Hepatocyte (in vitro differentiated cells): ENCODE results near the gene ABHD12B. TPM values are rescaled to one million over a fixed set of nuclear protein-coding genes. Genes with fewer than 3 reads are reported as not detected.

Experiments used
- DNase-seq: peaks from one replicate; pipeline ENCODE4 v3.0.0-alpha.2; 2016; ENCODE audit warnings: low spot score
- H2AFZ ChIP-seq: fragments of 200-600 bp; sonication (generic); 2 replicates; pipeline ENCODE4 v1.6.0; 2016; ENCODE audit warnings: antibody characterized with exemption, mild to moderate bottlenecking
- H3K27ac ChIP-seq: fragments of 200-600 bp; sonication (generic); 2 replicates; pipeline ENCODE4 v1.5.1; 2016; ENCODE audit warnings: mild to moderate bottlenecking
- H3K27me3 ChIP-seq: fragments of 200-600 bp; sonication (generic); 2 replicates; pipeline ENCODE4 v1.6.1; 2016
- H3K36me3 ChIP-seq: fragments of 200-600 bp; sonication (generic); replicated peaks from 2 replicates; pipeline ENCODE4 v1.5.1; 2016; ENCODE audit warnings: low read depth; ENCODE audit not compliant: insufficient read depth
- H3K4me1 ChIP-seq: fragments of 200-600 bp; sonication (generic); 2 replicates; pipeline ENCODE4 v1.5.1; 2016; ENCODE audit warnings: mild to moderate bottlenecking, moderate library complexity; ENCODE audit not compliant: insufficient read depth
- H3K4me2 ChIP-seq: fragments of 200-600 bp; sonication (generic); 2 replicates; pipeline ENCODE4 v1.6.0; 2016
- H3K4me3 ChIP-seq: fragments of 200-600 bp; sonication (generic); 2 replicates; pipeline ENCODE4 v1.5.1; 2016; ENCODE audit warnings: mild to moderate bottlenecking
- H3K79me2 ChIP-seq: fragments of 200-600 bp; sonication (generic); 2 replicates; pipeline ENCODE4 v1.6.0; 2017; ENCODE audit warnings: mild to moderate bottlenecking
- H3K9me2 ChIP-seq: fragments of 200-600 bp; sonication (generic); replicated peaks from 2 replicates; pipeline ENCODE4 v1.6.0; 2017; ENCODE audit warnings: mild to moderate bottlenecking; ENCODE audit not compliant: insufficient read depth
- H3K9me3 ChIP-seq: fragments of 200-600 bp; sonication (generic); 2 replicates; pipeline ENCODE4 v1.5.1; 2016; ENCODE audit warnings: low read depth, mild to moderate bottlenecking
- H4K20me1 ChIP-seq: fragments of 200-600 bp; sonication (generic); 2 replicates; pipeline ENCODE4 v1.6.0; 2016; ENCODE audit warnings: mild to moderate bottlenecking; ENCODE audit not compliant: insufficient read depth, poor library complexity, severe bottlenecking
- EZH2 ChIP-seq: fragments of 200-600 bp; sonication (generic); IDR thresholded peaks from 2 replicates; pipeline ENCODE4 v1.6.1; 2016; ENCODE audit warnings: antibody characterized with exemption, mild to moderate bottlenecking, borderline replicate concordance
- EZH2phosphoT487 ChIP-seq: fragments of 200-600 bp; sonication (generic); IDR thresholded peaks from one replicate; pipeline ENCODE4 v1.6.1; 2018; ENCODE audit warnings: antibody characterized with exemption, mild to moderate bottlenecking, low read depth, moderate library complexity; ENCODE audit not compliant: unreplicated experiment, severe bottlenecking
- WGBS: methylation state at CpG from one replicate; pipeline ENCODE4 v1.1.6; 2016; ENCODE audit warnings: low lambda C conversion rate; ENCODE audit errors: missing lambda C conversion rate; 5-methylcytosine and 5-hydroxymethylcytosine counted together
- polyA plus RNA-seq: library from polyadenylated mRNA; unstranded; fragments of >200 nt; fragmentation: Nextera tagmentation; extraction: Ambion mirVana; gene quantifications from 2 replicates; pipeline ENCODE4 v1.2.1, GENCODE V29; 2016
- total RNA-seq: library from RNA; depleted of rRNA; stranded (reverse); fragments of >200 nt; gene quantifications from 2 replicates; pipeline ENCODE4 v1.2.3, GENCODE V29; 2014
- TF ChIP-seq, protein P1 (sequence below): fragments of 200-600 bp; sonication (generic); IDR thresholded peaks from 2 replicates; pipeline ENCODE4 v1.5.1; 2016; ENCODE audit warnings: antibody characterized with exemption, mild to moderate bottlenecking; ENCODE audit not compliant: poor library complexity

The ABHD12B gene
- total and polyA plus RNA-seq, 2 experiments from 2014 or later: not detected

DNA sequence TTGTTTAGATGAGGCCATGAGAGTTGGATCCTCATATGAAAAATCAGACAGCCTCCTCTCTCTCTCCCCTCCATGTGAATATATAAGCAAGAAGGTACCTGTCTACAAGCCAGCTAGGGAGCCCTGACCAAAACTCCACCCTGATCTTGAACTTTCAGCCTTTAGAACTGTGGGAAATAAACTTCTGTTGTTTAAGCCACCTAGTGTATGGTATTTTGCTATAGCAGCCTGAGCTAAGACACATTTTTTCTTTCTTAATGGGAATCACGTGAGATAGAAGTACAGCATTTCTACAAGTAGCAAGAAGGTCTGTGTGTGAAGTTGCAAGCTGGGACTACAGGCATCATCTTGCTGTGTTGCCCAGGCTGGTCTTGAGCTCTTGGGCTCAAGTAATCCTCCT lies 16.3 kb upstream of the ABHD12B start:
- Histone ChIP-seq H3K27ac (no peak overlapping the region), H3K9me2 (no peaks in the 10 kb centered on the region), H4K20me1 (no peaks in the 10 kb centered on the region), H3K4me1 (no peaks in the 10 kb centered on the region), H3K4me2 (no peak overlapping the region), H2AFZ (no peak overlapping the region), H3K36me3 (no peaks in the 10 kb centered on the region), H3K27me3 (no peaks in the 10 kb centered on the region), H3K9me3 (no peaks in the 10 kb centered on the region), H3K4me3 (no peak overlapping the region), H3K79me2 (no peaks in the 10 kb centered on the region)
- 55% methylated on average over 1 of the region's 1 CpG for WGBS
- TF ChIP-seq EZH2phosphoT487: no peak
- TF ChIP-seq, protein P1, sequence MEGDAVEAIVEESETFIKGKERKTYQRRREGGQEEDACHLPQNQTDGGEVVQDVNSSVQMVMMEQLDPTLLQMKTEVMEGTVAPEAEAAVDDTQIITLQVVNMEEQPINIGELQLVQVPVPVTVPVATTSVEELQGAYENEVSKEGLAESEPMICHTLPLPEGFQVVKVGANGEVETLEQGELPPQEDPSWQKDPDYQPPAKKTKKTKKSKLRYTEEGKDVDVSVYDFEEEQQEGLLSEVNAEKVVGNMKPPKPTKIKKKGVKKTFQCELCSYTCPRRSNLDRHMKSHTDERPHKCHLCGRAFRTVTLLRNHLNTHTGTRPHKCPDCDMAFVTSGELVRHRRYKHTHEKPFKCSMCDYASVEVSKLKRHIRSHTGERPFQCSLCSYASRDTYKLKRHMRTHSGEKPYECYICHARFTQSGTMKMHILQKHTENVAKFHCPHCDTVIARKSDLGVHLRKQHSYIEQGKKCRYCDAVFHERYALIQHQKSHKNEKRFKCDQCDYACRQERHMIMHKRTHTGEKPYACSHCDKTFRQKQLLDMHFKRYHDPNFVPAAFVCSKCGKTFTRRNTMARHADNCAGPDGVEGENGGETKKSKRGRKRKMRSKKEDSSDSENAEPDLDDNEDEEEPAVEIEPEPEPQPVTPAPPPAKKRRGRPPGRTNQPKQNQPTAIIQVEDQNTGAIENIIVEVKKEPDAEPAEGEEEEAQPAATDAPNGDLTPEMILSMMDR: peak; percentile 14
- TF ChIP-seq EZH2: no peak
- no peak for DNase-seq

GRCh38 chr14:50856660-50857059 lies 15.2 kb upstream of the ABHD12B start:
- H2AFZ ChIP-seq: no peak overlapping the region
- no peaks in the 10 kb centered on the region for H3K9me3 ChIP-seq
- WGBS: 80% methylated on average over 5 of the region's 5 CpGs
- H3K79me2 ChIP-seq: no peaks in the 10 kb centered on the region
- no peaks in the 10 kb centered on the region for H3K36me3 ChIP-seq
- no peaks in the 10 kb centered on the region for H3K4me1 ChIP-seq
- H3K27me3 ChIP-seq: no peaks in the 10 kb centered on the region
- H4K20me1 ChIP-seq: no peaks in the 10 kb centered on the region
- no peak for DNase-seq
- H3K27ac ChIP-seq: no peak overlapping the region
- TF ChIP-seq EZH2: no peak
- no peak for TF ChIP-seq EZH2phosphoT487
- TF ChIP-seq, protein P1: no peak
- H3K4me2 ChIP-seq: no peak overlapping the region
- H3K4me3 ChIP-seq: no peak overlapping the region
- no peaks in the 10 kb centered on the region for H3K9me2 ChIP-seq

DNA sequence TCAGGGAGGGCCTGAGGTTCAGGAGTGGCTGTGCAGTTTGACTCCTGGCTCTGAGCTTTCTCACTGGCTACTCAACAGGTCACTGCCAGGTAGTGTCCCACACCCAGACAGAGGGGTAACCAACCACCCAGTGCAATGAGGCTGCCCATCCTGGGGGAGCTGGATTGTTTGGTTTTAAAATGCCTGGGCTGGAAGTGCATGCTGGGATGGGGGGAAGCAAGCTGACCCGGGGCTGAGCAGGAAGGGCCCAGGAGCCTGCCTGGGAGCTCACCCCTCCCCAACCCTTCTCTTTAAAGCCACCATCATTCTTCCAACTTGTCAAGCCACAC lies 12.6 kb upstream of the ABHD12B start:
- H3K4me2 ChIP-seq: no peak overlapping the region
- no peaks in the 10 kb centered on the region for H4K20me1 ChIP-seq
- no peaks in the 10 kb centered on the region for H3K79me2 ChIP-seq
- WGBS: 29% methylated on average over 1 of the region's 1 CpG
- no peak overlapping the region for H2AFZ ChIP-seq
- H3K9me2 ChIP-seq: no peaks in the 10 kb centered on the region
- TF ChIP-seq EZH2phosphoT487 (no peak), EZH2 (no peak)
- TF ChIP-seq, protein P1: no peak
- H3K27ac ChIP-seq: no peak overlapping the region
- no peaks in the 10 kb centered on the region for H3K9me3 ChIP-seq
- H3K27me3 ChIP-seq: no peaks in the 10 kb centered on the region
- no peaks in the 10 kb centered on the region for H3K36me3 ChIP-seq
- no peak for DNase-seq
- no peaks in the 10 kb centered on the region for H3K4me1 ChIP-seq
- H3K4me3 ChIP-seq: no peak overlapping the region

DNA sequence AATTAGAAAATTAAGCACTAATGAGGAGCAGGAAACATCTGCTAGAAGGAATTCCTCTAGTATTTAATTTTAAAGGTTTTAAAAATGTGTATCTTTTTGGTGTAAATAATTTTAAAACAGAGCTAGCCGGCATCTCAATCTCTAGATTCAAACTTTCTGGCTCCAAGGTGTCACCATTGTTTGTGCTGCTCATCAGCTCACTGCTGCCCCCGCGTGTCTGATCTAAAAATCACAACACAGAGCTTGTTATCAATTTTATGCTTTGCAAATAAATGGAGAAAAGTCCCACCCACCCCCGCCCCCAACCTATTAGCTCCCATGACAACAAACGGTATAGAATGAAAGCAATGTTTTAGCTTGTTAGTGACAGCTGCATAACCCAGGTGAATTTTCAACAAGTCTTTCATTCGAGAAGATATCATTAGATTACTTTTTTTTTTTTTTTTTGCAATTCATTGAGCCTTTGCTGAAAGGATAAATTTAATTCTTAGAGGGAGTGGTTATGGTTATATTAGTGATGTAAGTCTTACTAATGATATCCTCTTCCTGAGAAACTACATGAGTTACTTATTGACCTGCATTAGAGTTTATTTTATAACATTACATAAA lies 11.3 kb upstream of the ABHD12B start:
- peak overlapping the region; percentile 59 for H3K4me2 ChIP-seq
- peak; percentile 80 for DNase-seq
- WGBS: 14% methylated on average over 6 of the region's 6 CpGs
- H4K20me1 ChIP-seq: no peaks in the 10 kb centered on the region
- TF ChIP-seq EZH2phosphoT487: no peak
- TF ChIP-seq, protein P1: peak; percentile 77
- TF ChIP-seq EZH2: no peak
- H3K9me2 ChIP-seq: no peaks in the 10 kb centered on the region
- peak overlapping the region; percentile 21 for H2AFZ ChIP-seq
- no peaks in the 10 kb centered on the region for H3K4me1 ChIP-seq
- H3K79me2 ChIP-seq: no peaks in the 10 kb centered on the region
- no peaks in the 10 kb centered on the region for H3K27me3 ChIP-seq
- H3K36me3 ChIP-seq: no peaks in the 10 kb centered on the region
- H3K27ac ChIP-seq: no peak overlapping the region
- no peak overlapping the region for H3K4me3 ChIP-seq
- no peaks in the 10 kb centered on the region for H3K9me3 ChIP-seq
